Measurements from ENCODE around the gene AFAP1L2. TPM values are rescaled to one million over a fixed set of nuclear protein-coding genes. Genes with fewer than 3 reads are reported as not detected.

The AFAP1L2 gene
- total RNA-seq, 1 donor from 2014 or later = 0.98 TPM

DNA sequence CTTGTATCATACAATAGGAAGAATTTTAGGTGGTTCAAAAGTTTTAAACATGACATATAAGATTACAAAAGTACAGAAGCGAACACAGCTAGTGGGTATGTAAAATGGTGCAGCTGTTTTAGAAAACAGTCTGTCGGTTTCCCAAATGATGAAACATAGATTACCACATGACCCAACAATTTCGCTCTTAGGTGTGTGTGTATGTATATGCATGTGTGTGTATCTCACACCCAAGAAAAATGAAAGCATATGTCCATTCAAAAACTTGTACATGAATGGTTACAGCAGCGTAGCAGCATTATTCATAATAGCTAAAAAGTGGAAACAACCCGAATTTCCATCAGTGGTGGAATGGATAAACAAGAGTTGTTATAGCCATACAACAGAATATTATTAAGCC lies 23.5 kb downstream of the AFAP1L2 start:
- Mint-ChIP-seq H3K9me3 (ENCODE audit: low read depth) (peaks cover 3% of the 10 kb centered on the region), H3K4me3 (ENCODE audit: low read depth) (no peak overlapping the region), H3K4me1 (ENCODE audit: low read depth) (no peaks in the 10 kb centered on the region), H3K27ac (no peak overlapping the region), H3K27me3 (peaks cover 28% of the 10 kb centered on the region), H3K36me3 (ENCODE audit: insufficient read depth) (no peaks in the 10 kb centered on the region)
- TF ChIP-seq, protein P1, sequence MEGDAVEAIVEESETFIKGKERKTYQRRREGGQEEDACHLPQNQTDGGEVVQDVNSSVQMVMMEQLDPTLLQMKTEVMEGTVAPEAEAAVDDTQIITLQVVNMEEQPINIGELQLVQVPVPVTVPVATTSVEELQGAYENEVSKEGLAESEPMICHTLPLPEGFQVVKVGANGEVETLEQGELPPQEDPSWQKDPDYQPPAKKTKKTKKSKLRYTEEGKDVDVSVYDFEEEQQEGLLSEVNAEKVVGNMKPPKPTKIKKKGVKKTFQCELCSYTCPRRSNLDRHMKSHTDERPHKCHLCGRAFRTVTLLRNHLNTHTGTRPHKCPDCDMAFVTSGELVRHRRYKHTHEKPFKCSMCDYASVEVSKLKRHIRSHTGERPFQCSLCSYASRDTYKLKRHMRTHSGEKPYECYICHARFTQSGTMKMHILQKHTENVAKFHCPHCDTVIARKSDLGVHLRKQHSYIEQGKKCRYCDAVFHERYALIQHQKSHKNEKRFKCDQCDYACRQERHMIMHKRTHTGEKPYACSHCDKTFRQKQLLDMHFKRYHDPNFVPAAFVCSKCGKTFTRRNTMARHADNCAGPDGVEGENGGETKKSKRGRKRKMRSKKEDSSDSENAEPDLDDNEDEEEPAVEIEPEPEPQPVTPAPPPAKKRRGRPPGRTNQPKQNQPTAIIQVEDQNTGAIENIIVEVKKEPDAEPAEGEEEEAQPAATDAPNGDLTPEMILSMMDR (IDR thresholded peaks at IDR 0.05; ENCODE audit: unreplicated experiment) = no peak
- no peak for DNase-seq (ENCODE audit: low spot score, unreplicated experiment)

- Mint-ChIP-seq H3K9me3 (ENCODE audit: low read depth) (peaks cover 3% of the 10 kb centered on the region), H3K4me1 (ENCODE audit: low read depth) (no peaks in the 10 kb centered on the region), H3K27me3 (peaks cover 28% of the 10 kb centered on the region), H3K4me3 (ENCODE audit: low read depth) (no peak overlapping the region), H3K27ac (no peak overlapping the region), H3K36me3 (ENCODE audit: insufficient read depth) (no peaks in the 10 kb centered on the region)
- no peak for DNase-seq (ENCODE audit: low spot score, unreplicated experiment)
- TF ChIP-seq, protein P1 (IDR thresholded peaks at IDR 0.05; ENCODE audit: unreplicated experiment) = no peak
Observed at GRCh38 chr10:114380060-114380459, 24.2 kb downstream of the AFAP1L2 start.

- no peak for DNase-seq (ENCODE audit: low spot score, unreplicated experiment)
- Mint-ChIP-seq H3K27ac (no peak overlapping the region), H3K9me3 (ENCODE audit: low read depth) (peaks cover 3% of the 10 kb centered on the region), H3K4me3 (ENCODE audit: low read depth) (no peak overlapping the region), H3K36me3 (ENCODE audit: insufficient read depth) (no peaks in the 10 kb centered on the region), H3K27me3 (peaks cover 28% of the 10 kb centered on the region), H3K4me1 (ENCODE audit: low read depth) (no peaks in the 10 kb centered on the region)
- TF ChIP-seq, protein P1 (IDR thresholded peaks at IDR 0.05; ENCODE audit: unreplicated experiment) = no peak
Observed at GRCh38 chr10:114379631-114380041, 24.7 kb downstream of the AFAP1L2 start.

DNA sequence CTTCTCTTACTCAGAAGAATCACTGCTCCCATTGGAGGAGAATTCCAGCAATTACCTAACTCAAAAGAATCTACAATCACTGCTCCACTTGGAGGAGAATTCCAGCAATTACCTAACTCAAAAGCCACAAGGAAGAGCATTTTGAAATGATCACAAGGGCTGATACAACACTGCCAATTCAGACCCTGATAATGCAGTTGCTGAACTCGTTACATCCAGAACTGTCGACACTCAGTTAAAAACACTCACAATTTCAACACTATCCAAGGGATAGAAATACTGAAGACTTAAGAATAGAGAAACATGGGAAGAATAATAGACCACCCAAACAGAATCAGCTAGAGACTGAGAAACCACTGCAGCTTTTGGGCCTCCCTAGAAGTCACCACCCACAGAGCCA lies 27.8 kb downstream of the AFAP1L2 start:
- Mint-ChIP-seq H3K9me3 (ENCODE audit: low read depth) (peaks cover 3% of the 10 kb centered on the region), H3K27ac (no peak overlapping the region), H3K27me3 (peaks cover 21% of the 10 kb centered on the region), H3K4me3 (ENCODE audit: low read depth) (no peak overlapping the region), H3K36me3 (ENCODE audit: insufficient read depth) (no peaks in the 10 kb centered on the region), H3K4me1 (ENCODE audit: low read depth) (peaks cover 5% of the 10 kb centered on the region)
- TF ChIP-seq, protein P1 (IDR thresholded peaks at IDR 0.05; ENCODE audit: unreplicated experiment) = no peak
- DNase-seq (ENCODE audit: low spot score, unreplicated experiment) = no peak

DNA sequence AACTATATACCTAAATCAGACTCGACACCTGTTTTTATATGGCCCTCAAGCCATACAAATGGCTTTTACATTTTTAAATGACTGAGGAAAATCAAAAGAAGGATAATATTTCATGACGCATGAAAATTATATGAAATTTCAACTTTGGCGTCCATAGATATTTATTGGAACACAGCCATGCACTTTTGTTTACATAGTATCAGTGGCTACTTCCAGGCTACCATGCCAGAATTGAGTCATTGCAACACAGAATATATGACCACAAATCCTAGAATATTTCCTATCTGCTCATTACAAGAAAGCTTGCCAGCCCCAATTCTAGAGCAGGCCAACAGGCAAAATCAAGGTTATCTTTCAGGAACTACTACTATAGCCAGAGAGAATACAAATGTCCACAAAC lies 29.3 kb downstream of the AFAP1L2 start:
- Mint-ChIP-seq H3K9me3 (ENCODE audit: low read depth) (no peaks in the 10 kb centered on the region), H3K27me3 (peaks cover 17% of the 10 kb centered on the region), H3K4me1 (ENCODE audit: low read depth) (peaks cover 7% of the 10 kb centered on the region), H3K27ac (no peak overlapping the region), H3K36me3 (ENCODE audit: insufficient read depth) (no peaks in the 10 kb centered on the region), H3K4me3 (ENCODE audit: low read depth) (no peak overlapping the region)
- TF ChIP-seq, protein P1 (IDR thresholded peaks at IDR 0.05; ENCODE audit: unreplicated experiment) = no peak
- no peak for DNase-seq (ENCODE audit: low spot score, unreplicated experiment)

Measured in progenitor cell of endocrine pancreas (in vitro differentiated cells).